Natural killer cell (primary cell): ENCODE measurements around the gene RTL3. TPM values are rescaled to one million over a fixed set of nuclear protein-coding genes. Genes with fewer than 3 reads are reported as not detected.

ENCODE experiments used
- ATAC-seq, 3 donors: fragments of 150-1000 bp in 2 of 3; fragments of 200-7000 bp in 1 of 3; cut with Tn5 transposase; 1 replicate in 1 of 3; 2 replicates in 2 of 3; pipeline ENCODE4 v1.10.0; 2021; ENCODE audit warnings: mild to moderate bottlenecking in 2 of 3, moderate library complexity in 2 of 3
- DNase-seq, 2 donors: peaks; one replicate each; pipeline versions ENCODE4 v3.0.0 to v3.0.0-alpha.2; 2013 to 2021; ENCODE audit warnings: mixed read lengths in 1 of 2
- H3K27ac ChIP-seq: one replicate; pipeline ENCODE4 v1.5.1; 2013; ENCODE audit warnings: mild to moderate bottlenecking, low read length
- H3K27me3 ChIP-seq: one replicate; pipeline ENCODE4 v1.6.1; 2013; ENCODE audit warnings: low read length; ENCODE audit not compliant: control insufficient read depth, insufficient read depth
- H3K36me3 ChIP-seq: one replicate; pipeline ENCODE4 v1.6.1; 2013; ENCODE audit warnings: low read length; ENCODE audit not compliant: control insufficient read depth, insufficient read depth
- H3K4me1 ChIP-seq: one replicate; pipeline ENCODE4 v1.6.1; 2013; ENCODE audit warnings: low read length; ENCODE audit not compliant: control insufficient read depth, insufficient read depth
- H3K4me3 ChIP-seq: one replicate; pipeline ENCODE4 v1.5.1; 2013; ENCODE audit warnings: low read length
- H3K9me3 ChIP-seq: one replicate; pipeline ENCODE4 v1.6.1; 2013; ENCODE audit warnings: low read length; ENCODE audit not compliant: control insufficient read depth, insufficient read depth
- H3K27ac Mint-ChIP-seq, 2 donors: one replicate each; pipeline ENCODE4 v1.8.0; 2022; ENCODE audit warnings: mild to moderate bottlenecking in 2 of 2, mixed read lengths in 2 of 2, moderate library complexity in 1 of 2
- H3K27me3 Mint-ChIP-seq, 2 donors: one replicate each; pipeline ENCODE4 v1.8.0; 2022; ENCODE audit warnings: low read depth in 2 of 2, mixed read lengths in 2 of 2
- H3K36me3 Mint-ChIP-seq: one replicate; pipeline ENCODE4 v1.8.0; 2022; ENCODE audit warnings: mixed read lengths
- H3K4me1 Mint-ChIP-seq, 2 donors: one replicate each; pipeline ENCODE4 v1.8.0; 2022; ENCODE audit warnings: mixed read lengths in 2 of 2
- H3K4me3 Mint-ChIP-seq: one replicate; pipeline ENCODE4 v1.8.0; 2022; ENCODE audit warnings: mild to moderate bottlenecking, moderate library complexity, mixed read lengths
- H3K9me3 Mint-ChIP-seq, 2 donors: one replicate each; pipeline ENCODE4 v1.8.0; 2022; ENCODE audit warnings: mixed read lengths in 2 of 2
- CTCF ChIP-seq: fragments of 200-600 bp; IDR thresholded peaks from one replicate; pipeline ENCODE4 v1.8.0; 2022; ENCODE audit warnings: antibody characterized with exemption
- WGBS: methylation state at CpG from one replicate; pipeline ENCODE4 v1.1.7; 2013; ENCODE audit warnings: missing lambda C conversion rate; ENCODE audit not compliant: insufficient coverage; 5-methylcytosine and 5-hydroxymethylcytosine counted together
- intact Hi-C: fragments of 100-400 bp; cut with micrococcal nuclease; formaldehyde crosslinking; loops from one replicate; pipeline ENCODE4 v1.14.2; 2022
- total RNA-seq, 4 donors: library from RNA; stranded (reverse); fragments of 120-200 nt in 1 of 4; gene quantifications; one replicate each; pipeline versions ENCODE4 v1.2.3 to v1.2.4, GENCODE V29; 2013 to 2022

Gene RTL3
- total RNA-seq, 3 donors from 2014 or later (not counting 1 experiment from before 2014, with no cell fraction given): not detected

GRCh38 chrX:78624962-78625909 is 33.9 kb downstream of the RTL3 start:
- ATAC-seq (no peak), DNase-seq (no peak)
- intact Hi-C loops: no loop called here
- WGBS: 25% methylated on average over 1 of the region's 2 CpGs
- Mint-ChIP-seq H3K27me3 (peaks cover 0 to 7% of the 10 kb centered on the region in 2 donors), H3K36me3 (no peaks in the 10 kb centered on the region), H3K4me3 (no peak overlapping the region), H3K27ac (no peak overlapping the region), H3K9me3 (no peaks in the 10 kb centered on the region), H3K4me1 (peaks cover 0 to 9% of the 10 kb centered on the region in 2 donors)
- H3K9me3 ChIP-seq: no peaks in the 10 kb centered on the region
- H3K36me3 ChIP-seq: no peaks in the 10 kb centered on the region
- no peak for TF ChIP-seq CTCF
- H3K4me1 ChIP-seq: no peaks in the 10 kb centered on the region
- no peak overlapping the region for H3K4me3 ChIP-seq
- H3K27me3 ChIP-seq: no peaks in the 10 kb centered on the region
- H3K27ac ChIP-seq: no peak overlapping the region

GRCh38 chrX:78624426-78624825 is 34.7 kb downstream of the RTL3 start:
- Histone ChIP-seq H3K27ac (no peak overlapping the region), H3K36me3 (no peaks in the 10 kb centered on the region), H3K4me3 (no peak overlapping the region), H3K9me3 (no peaks in the 10 kb centered on the region), H3K27me3 (no peaks in the 10 kb centered on the region), H3K4me1 (no peaks in the 10 kb centered on the region)
- DNase-seq (no peak), ATAC-seq (no peak)
- Mint-ChIP-seq H3K27ac (no peak overlapping the region), H3K27me3 (peaks cover 0 to 8% of the 10 kb centered on the region in 2 donors), H3K4me3 (no peak overlapping the region), H3K36me3 (no peaks in the 10 kb centered on the region), H3K9me3 (no peaks in the 10 kb centered on the region), H3K4me1 (peaks cover 0 to 9% of the 10 kb centered on the region in 2 donors)
- intact Hi-C loops: no loop called here
- WGBS: 90% methylated on average over 1 of the region's 1 CpG
- no peak for TF ChIP-seq CTCF

DNA sequence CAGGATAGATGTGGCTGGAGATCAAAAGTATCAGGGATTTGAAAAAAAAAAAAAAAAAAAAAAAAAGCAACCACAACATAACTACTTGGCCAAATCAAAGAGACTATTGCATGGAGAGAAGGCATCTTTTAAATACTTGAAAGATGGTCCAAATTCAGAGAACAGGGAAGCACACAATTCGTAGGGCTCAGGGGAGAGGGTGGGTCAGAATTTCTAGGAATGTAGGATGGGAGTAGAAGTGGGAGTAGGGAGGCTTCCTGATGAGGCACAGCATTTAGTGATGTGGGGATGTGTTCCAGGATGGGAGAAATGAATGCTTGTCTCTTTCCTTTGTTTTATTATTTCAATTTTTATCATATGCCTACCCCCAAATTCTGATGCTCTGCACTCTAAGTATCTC is 36.3 kb downstream of the RTL3 start:
- DNase-seq (no peak), ATAC-seq (no peak)
- intact Hi-C loops: no loop called here
- Mint-ChIP-seq H3K9me3 (no peaks in the 10 kb centered on the region), H3K27ac (no peak overlapping the region), H3K4me3 (no peak overlapping the region), H3K4me1 (peaks cover 0 to 9% of the 10 kb centered on the region in 2 donors), H3K27me3 (peaks cover 0 to 22% of the 10 kb centered on the region in 2 donors), H3K36me3 (no peaks in the 10 kb centered on the region)
- Histone ChIP-seq H3K4me1 (no peaks in the 10 kb centered on the region), H3K4me3 (no peak overlapping the region), H3K9me3 (no peaks in the 10 kb centered on the region), H3K27me3 (no peaks in the 10 kb centered on the region), H3K36me3 (no peaks in the 10 kb centered on the region), H3K27ac (no peak overlapping the region)
- 67% methylated on average over 1 of the region's 1 CpG for WGBS
- no peak for TF ChIP-seq CTCF
